GM12892 (cell line): ENCODE data around the gene ZDHHC4.

Source experiments
- POLR2A ChIP-seq: IDR thresholded peaks from 2 replicates; pipeline ENCODE4 v1.6.1; 2011; ENCODE audit warnings: low read depth, low read length, control low read depth
- POLR2AphosphoS5 ChIP-seq: IDR thresholded peaks from 2 replicates; pipeline ENCODE4 v1.6.1; 2011; ENCODE audit warnings: low read depth, low read length, control low read depth
- TAF1 ChIP-seq: IDR thresholded peaks from 2 replicates; pipeline ENCODE4 v1.6.1; 2011; ENCODE audit warnings: low read depth, mild to moderate bottlenecking, control low read depth, low read length, borderline replicate concordance

GRCh38 chr7:6559896-6560295, 17.4 kb upstream of the ZDHHC4 start:
- TF ChIP-seq POLR2AphosphoS5, result no peak
- TF ChIP-seq POLR2A, result no peak
- TF ChIP-seq TAF1, result no peak
